Mesendoderm (in vitro differentiated cells): ENCODE measurements around the gene CMTR1.

Source experiments
- DNase-seq: peaks from one replicate; pipeline ENCODE4 v3.0.0; 2013
- H2AK5ac ChIP-seq: 2 replicates; pipeline ENCODE4 v1.6.1; 2013; ENCODE audit warnings: low read length, inconsistent platforms
- H2BK120ac ChIP-seq: 2 replicates; pipeline ENCODE4 v1.6.1; 2013; ENCODE audit warnings: low read depth, mild to moderate bottlenecking, low read length, moderate library complexity, mixed read lengths
- H2BK15ac ChIP-seq: replicated peaks from 2 replicates; pipeline ENCODE4 v1.6.1; 2013; ENCODE audit warnings: low read depth, mild to moderate bottlenecking, moderate library complexity
- H2BK5ac ChIP-seq: 2 replicates; pipeline ENCODE4 v1.6.1; 2013; ENCODE audit warnings: low read length, inconsistent platforms
- H3K18ac ChIP-seq: 2 replicates; pipeline ENCODE4 v1.6.1; 2013; ENCODE audit warnings: mild to moderate bottlenecking, low read length, mixed read lengths
- H3K23ac ChIP-seq: one replicate; pipeline ENCODE4 v1.6.1; 2013; ENCODE audit warnings: low read length
- H3K27ac ChIP-seq: 2 replicates; pipeline ENCODE4 v1.5.1; 2013; ENCODE audit warnings: low read depth, mild to moderate bottlenecking, inconsistent platforms, low read length, moderate library complexity
- H3K27me3 ChIP-seq: 2 replicates; pipeline ENCODE4 v1.6.1; 2013; ENCODE audit warnings: low read length, control low read depth, mild to moderate bottlenecking, inconsistent platforms; ENCODE audit not compliant: insufficient read depth, poor library complexity
- H3K36me3 ChIP-seq: 2 replicates; pipeline ENCODE4 v1.6.1; 2013; ENCODE audit warnings: low read length, inconsistent platforms; ENCODE audit not compliant: control insufficient read depth, insufficient read depth
- H3K4ac ChIP-seq: one replicate; pipeline ENCODE4 v1.6.1; 2013; ENCODE audit warnings: low read depth, mild to moderate bottlenecking, low read length, moderate library complexity
- H3K4me1 ChIP-seq: 2 replicates; pipeline ENCODE4 v1.6.1; 2013; ENCODE audit warnings: low read depth, low read length, inconsistent platforms; ENCODE audit not compliant: control insufficient read depth
- H3K4me2 ChIP-seq: 2 replicates; pipeline ENCODE4 v1.6.1; 2013; ENCODE audit warnings: low read length
- H3K4me3 ChIP-seq: 2 replicates; pipeline ENCODE4 v1.5.1; 2013; ENCODE audit warnings: mild to moderate bottlenecking, low read length
- H3K56ac ChIP-seq: one replicate; pipeline ENCODE4 v1.6.1; 2013; ENCODE audit warnings: low read length
- H3K79me1 ChIP-seq: 2 replicates; pipeline ENCODE4 v1.6.1; 2013; ENCODE audit warnings: low read length, inconsistent platforms
- H3K79me2 ChIP-seq: 2 replicates; pipeline ENCODE4 v1.6.1; 2013; ENCODE audit warnings: mild to moderate bottlenecking, low read length; ENCODE audit not compliant: control insufficient read depth, insufficient read depth
- H3K9ac ChIP-seq: 2 replicates; pipeline ENCODE4 v1.6.1; 2013; ENCODE audit warnings: low read length, inconsistent platforms
- H4K5ac ChIP-seq: one replicate; pipeline ENCODE4 v1.6.1; 2013; ENCODE audit warnings: low read length
- H4K8ac ChIP-seq: one replicate; pipeline ENCODE4 v1.6.1; 2013; ENCODE audit warnings: low read depth, mild to moderate bottlenecking, control low read depth, low read length, moderate library complexity
- WGBS: extraction: QIAGEN DNeasy Blood & Tissue Kit; methylation state at CpG from one replicate; pipeline ENCODE4 v1.1.7; 2013; ENCODE audit warnings: low lambda C conversion rate, missing lambda C conversion rate; ENCODE audit not compliant: insufficient coverage; ENCODE audit errors: extremely low coverage; 5-methylcytosine and 5-hydroxymethylcytosine counted together

Gene CMTR1

GRCh38 chr6:37530297-37530696 lies 97.3 kb downstream of the CMTR1 start:
- no CpG with 5 or more reads among the region's 5 CpGs for WGBS
- Histone ChIP-seq H2BK120ac (no peak overlapping the region), H3K18ac (no peak overlapping the region), H3K4ac (no peak overlapping the region), H4K5ac (no peak overlapping the region), H3K79me1 (no peaks in the 10 kb centered on the region), H3K9ac (no peak overlapping the region), H3K23ac (no peak overlapping the region), H3K56ac (no peak overlapping the region), H2BK15ac (no peak overlapping the region), H4K8ac (no peak overlapping the region), H2BK5ac (no peak overlapping the region), H3K27ac (no peak overlapping the region), H3K79me2 (no peaks in the 10 kb centered on the region), H3K4me1 (no peaks in the 10 kb centered on the region), H3K36me3 (no peaks in the 10 kb centered on the region), H3K4me2 (no peak overlapping the region), H3K4me3 (no peak overlapping the region), H2AK5ac (no peak overlapping the region), H3K27me3 (peaks cover 4% of the 10 kb centered on the region)
- no peak for DNase-seq

GRCh38 chr6:37531026-37531425 lies 98.0 kb downstream of the CMTR1 start:
- DNase-seq: no peak
- Histone ChIP-seq H3K79me2 (no peaks in the 10 kb centered on the region), H3K36me3 (no peaks in the 10 kb centered on the region), H3K9ac (no peak overlapping the region), H4K5ac (no peak overlapping the region), H3K27ac (no peak overlapping the region), H3K4me3 (no peak overlapping the region), H2BK15ac (no peak overlapping the region), H4K8ac (no peak overlapping the region), H3K27me3 (peaks cover 10% of the 10 kb centered on the region), H3K56ac (no peak overlapping the region), H3K23ac (no peak overlapping the region), H2AK5ac (no peak overlapping the region), H2BK120ac (no peak overlapping the region), H3K18ac (no peak overlapping the region), H2BK5ac (no peak overlapping the region), H3K4ac (no peak overlapping the region), H3K79me1 (no peaks in the 10 kb centered on the region), H3K4me2 (no peak overlapping the region), H3K4me1 (no peaks in the 10 kb centered on the region)
- no CpG with 5 or more reads among the region's 4 CpGs for WGBS
